Transverse colon (tissue), 4 donors: ENCODE results near the gene USP2. TPM values are rescaled to one million over a fixed set of nuclear protein-coding genes. Genes with fewer than 3 reads are reported as not detected.
A peak's percentile ranks its signal among the peaks of the same experiment; 100 is the strongest.

Source experiments
- DNase-seq: peaks from one replicate; pipeline ENCODE4 v3.0.0-alpha.2; 2019
- H3K27ac ChIP-seq, 4 donors: fragments of 200-600 bp; sonication (generic); 2 replicates each; pipeline ENCODE4 v1.5.1; 2016 to 2018; ENCODE audit warnings: inconsistent platforms in 4 of 4
- H3K27me3 ChIP-seq: fragments of 200-600 bp; sonication (generic); 2 replicates; pipeline ENCODE4 v1.5.1; 2017; ENCODE audit warnings: inconsistent platforms
- H3K36me3 ChIP-seq, 4 donors: fragments of 200-600 bp; sonication (generic); 2 replicates each; pipeline ENCODE4 v1.5.1; 2017 to 2019; ENCODE audit warnings: inconsistent platforms in 4 of 4
- H3K4me1 ChIP-seq, 4 donors: fragments of 200-600 bp; sonication (generic); 2 replicates each; pipeline ENCODE4 v1.5.1; 2017 to 2020; ENCODE audit warnings: inconsistent platforms in 4 of 4
- H3K4me3 ChIP-seq, 4 donors: fragments of 200-600 bp; sonication (generic); 1 replicate in 1 of 4; 2 replicates in 3 of 4; pipeline versions ENCODE4 v1.5.1 to v1.6.1; 2017 to 2019; ENCODE audit warnings: inconsistent platforms in 4 of 4
- H3K9me3 ChIP-seq, 2 donors: fragments of 200-600 bp; sonication (generic); 2 replicates each; pipeline ENCODE4 v1.5.1; 2017 to 2019; ENCODE audit warnings: inconsistent platforms in 2 of 2
- CTCF ChIP-seq, 5 experiments: fragments of 200-600 bp in 3 of 5; fragments of 450-650 bp in 2 of 5; sonication (generic) in 3 of 5; IDR thresholded peaks; 1 replicate in 2 of 5; 2 replicates in 3 of 5; pipeline ENCODE4 v1.5.1; 2016 to 2017; ENCODE audit warnings: antibody characterized with exemption in 5 of 5, inconsistent platforms in 3 of 5, mild to moderate bottlenecking in 2 of 5, moderate library complexity in 1 of 5
- EP300 ChIP-seq: sonication (generic); formaldehyde crosslinking; IDR thresholded peaks from one replicate; pipeline ENCODE4 v1.6.1; 2017; ENCODE audit warnings: antibody characterized with exemption, low read depth
- POLR2A ChIP-seq: fragments of 450-650 bp; IDR thresholded peaks from one replicate; pipeline ENCODE4 v1.6.1; 2016; ENCODE audit warnings: antibody characterized with exemption, mild to moderate bottlenecking, moderate library complexity
- POLR2AphosphoS5 ChIP-seq, 3 donors: sonication (generic); formaldehyde crosslinking; IDR thresholded peaks; one replicate each; pipeline ENCODE4 v1.6.1; 2016; ENCODE audit warnings: antibody characterized with exemption in 3 of 3
- WGBS, 2 donors: methylation state at CpG; one replicate each; pipeline ENCODE4 v1.1.5; 2018; ENCODE audit warnings: low coverage in 1 of 2; 5-methylcytosine and 5-hydroxymethylcytosine counted together
- in situ Hi-C, 4 donors: fragments of 200-750 bp; cut with MboI; loops; one replicate each; pipeline versions ENCODE4 v1.15.0 to v1.15.1; 2017; ENCODE audit warnings: low sequenced_read_pairs in 3 of 4, low pct_ligation_motif_present in 1 of 4, low pct_unique_long_range_greater_than_20kb in 1 of 4
- intact Hi-C: fragments of 100-400 bp; cut with DNase I; formaldehyde crosslinking; loops from one replicate; pipeline ENCODE4 v1.15.1; 2023; ENCODE audit warnings: low total_unique reads
- total RNA-seq, 4 donors: library from RNA; depleted of rRNA; stranded (reverse); fragments of >200 nt; gene quantifications; one replicate each; pipeline ENCODE4 v1.1.0, GENCODE V29; 2016

The USP2 gene
- total RNA-seq, 4 donors from 2014 or later, result 9.8 to 26.6 (median 22.7) TPM

- in situ Hi-C loops, result no loop called here
- TF ChIP-seq EP300 (no peak), POLR2A (no peak), CTCF (IDR thresholded peaks at IDR 0.05) (no peak), POLR2AphosphoS5 (IDR thresholded peaks at IDR 0.05) (no peak)
Measured at GRCh38 chr11:119367661-119368120, 13.8 kb downstream of the USP2 start.

GRCh38 chr11:119366690-119367620 is 14.5 kb downstream of the USP2 start:
- 77 to 96% methylated on average over 4 to 11 of the region's 11 CpGs for WGBS, 2 donors

More at GRCh38 chr11:119367661-119368120, 13.8 kb downstream of the USP2 start:
- no peak for DNase-seq
- Histone ChIP-seq H3K27me3 (peaks cover 14% of the 10 kb centered on the region), H3K4me1 (peaks cover 47 to 83% (median 80%) of the 10 kb centered on the region in 4 donors), H3K4me3 (no peak overlapping the region), H3K9me3 (no peaks in the 10 kb centered on the region), H3K36me3 (no peaks in the 10 kb centered on the region), H3K27ac (peak overlapping the region; percentile 80 to 88 (median 86))
- 52% methylated on average over 8 of the region's 9 CpGs; no CpG with 5 or more reads in 1 of the 2 donors for WGBS, 2 donors
- intact Hi-C loops, result no loop called here

GRCh38 chr11:119365071-119365591 is 16.4 kb downstream of the USP2 start:
- Histone ChIP-seq H3K9me3 (no peaks in the 10 kb centered on the region), H3K27ac (peak overlapping the region; percentile 80 to 88 (median 86)), H3K27me3 (peaks cover 14% of the 10 kb centered on the region), H3K36me3 (no peaks in the 10 kb centered on the region), H3K4me3 (no peak overlapping the region), H3K4me1 (peaks cover 51 to 87% (median 78%) of the 10 kb centered on the region in 4 donors)
- intact Hi-C loops, result no loop called here
- in situ Hi-C loops, result no loop called here
- no peak for TF ChIP-seq EP300
- TF ChIP-seq POLR2AphosphoS5 (IDR thresholded peaks at IDR 0.05), result no peak
- TF ChIP-seq POLR2A, result no peak
- WGBS, 2 donors, result 66% methylated on average over 6 of the region's 6 CpGs; no CpG with 5 or more reads in 1 of the 2 donors
- DNase-seq, result no peak

More at GRCh38 chr11:119366690-119367620, 14.5 kb downstream of the USP2 start:
- H3K27me3 ChIP-seq, result peaks cover 14% of the 10 kb centered on the region
- H3K36me3 ChIP-seq, result no peaks in the 10 kb centered on the region
- H3K4me3 ChIP-seq, result no peak overlapping the region
- H3K27ac ChIP-seq, result peak overlapping the region; percentile 80 to 88 (median 86)
- no peaks in the 10 kb centered on the region for H3K9me3 ChIP-seq
- intact Hi-C loops (no loop called here), in situ Hi-C loops (no loop called here)
- no peak for DNase-seq
- TF ChIP-seq EP300 (no peak), POLR2AphosphoS5 (IDR thresholded peaks at IDR 0.05) (no peak), POLR2A (no peak), CTCF (IDR thresholded peaks at IDR 0.05) (no peak)
- peaks cover 47 to 88% (median 83%) of the 10 kb centered on the region in 4 donors for H3K4me1 ChIP-seq

- no peaks in the 10 kb centered on the region for H3K9me3 ChIP-seq
- intact Hi-C loops (no loop called here), in situ Hi-C loops (no loop called here)
- DNase-seq, result peak; percentile 68
- TF ChIP-seq EP300 (no peak), CTCF (IDR thresholded peaks at IDR 0.05) (no peak), POLR2AphosphoS5 (IDR thresholded peaks at IDR 0.05) (peak in 1 of 3 donors; percentile 46), POLR2A (no peak)
- H3K4me3 ChIP-seq, result peak overlapping the region; percentile 40 to 61 (median 46)
- H3K27me3 ChIP-seq, result peaks cover 14% of the 10 kb centered on the region
- peak overlapping the region; percentile 80 to 88 (median 86) for H3K27ac ChIP-seq
- 6% methylated on average over 50 of the region's 88 CpGs; no CpG with 5 or more reads in 1 of the 2 donors for WGBS, 2 donors
- H3K4me1 ChIP-seq, result peaks cover 43 to 77% (median 67%) of the 10 kb centered on the region in 4 donors
- no peaks in the 10 kb centered on the region for H3K36me3 ChIP-seq
Measured at GRCh38 chr11:119363851-119364590, 17.5 kb downstream of the USP2 start.
